ENCODE measurements around the gene YDJC. TPM values are rescaled to one million over a fixed set of nuclear protein-coding genes. Genes with fewer than 3 reads are reported as not detected.

YDJC gene
- total and polyA plus RNA-seq, 2 of the 4 experiments (the other 2 are of a cell fraction), result 8.1 to 23.6 TPM

DNA sequence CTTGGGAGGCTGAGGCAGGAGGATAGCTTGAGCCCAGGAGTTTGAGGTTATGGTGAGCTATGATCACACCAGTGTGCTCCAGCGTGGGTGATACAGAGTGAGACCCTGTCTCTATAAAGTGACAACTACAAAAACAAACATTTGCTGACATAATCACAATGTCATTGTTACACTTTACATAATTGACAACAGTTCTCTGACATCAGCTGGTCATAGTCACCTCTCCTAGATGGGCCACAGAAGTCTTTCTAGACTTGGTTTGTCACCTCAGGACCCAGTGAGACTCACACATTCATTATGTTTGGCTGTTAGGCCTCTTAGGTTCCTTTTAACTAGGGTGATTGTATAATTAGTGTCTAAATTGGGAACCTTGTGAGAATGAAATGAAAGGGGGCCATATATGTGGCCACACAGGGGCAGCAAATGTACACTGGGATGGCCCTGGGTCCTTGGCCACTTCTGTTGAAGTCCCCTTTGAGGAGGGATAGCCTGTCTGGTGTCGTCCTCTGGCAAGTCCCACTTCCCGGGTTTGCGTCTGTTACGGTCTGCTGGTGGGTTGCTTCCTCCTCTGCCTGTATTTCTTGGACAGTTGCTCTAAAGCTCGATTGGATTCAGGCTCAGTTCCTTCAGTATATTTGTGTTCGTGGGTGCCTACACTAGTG is 30.2 kb upstream of the YDJC start:
- Histone ChIP-seq H3K4me3 (ENCODE audit: insufficient read depth, low read depth, low read length) (no peak overlapping the region), H3K4me1 (ENCODE audit: control insufficient read depth, insufficient read depth, low read length) (no peaks in the 10 kb centered on the region; the same call in 1 of the 2 replicates), H3K14ac (replicated peaks; ENCODE audit: low read depth, low read length) (no peak overlapping the region), H4K5ac (ENCODE audit: low read depth, low read length) (no peak overlapping the region), H4K91ac (ENCODE audit: insufficient read depth, low read depth, low read length) (no peak overlapping the region), H4K8ac (ENCODE audit: low read depth in 2 of 2, low read length in 2 of 2) (no peak overlapping the region), H3K56ac (ENCODE audit: extremely low read depth, insufficient read depth, low read length) (no peak overlapping the region), H2BK20ac (ENCODE audit: low read depth, low read length) (no peak overlapping the region), H2BK120ac (ENCODE audit: low read depth, low read length) (no peak overlapping the region), H3K9me1 (ENCODE audit: insufficient read depth, low read length) (peaks cover 6% of the 10 kb centered on the region), H3K4me2 (ENCODE audit: low read depth, low read length) (no peak overlapping the region), H2BK15ac (ENCODE audit: low read depth, low read length) (no peak overlapping the region), H3K18ac (ENCODE audit: low read depth, low read length) (no peak overlapping the region), H3K23ac (ENCODE audit: low read depth, low read length) (no peak overlapping the region), H3K9me3 (ENCODE audit: control insufficient read depth, insufficient read depth, low read length) (no peaks in the 10 kb centered on the region), H3K79me1 (ENCODE audit: low read depth in 1 of 2, low read length in 2 of 2) (peaks cover 0 to 3% of the 10 kb centered on the region in 2 experiments; a peak in 1 of 4 replicates), H2AK5ac (ENCODE audit: low read depth, low read length) (no peak overlapping the region), H3K4ac (ENCODE audit: low read depth, low read length) (no peak overlapping the region), H2AK9ac (replicated peaks; ENCODE audit: low read depth, low read length, poor library complexity) (no peak overlapping the region), H2BK5ac (ENCODE audit: low read depth, low read length, poor library complexity, severe bottlenecking) (no peak overlapping the region), H3K36me3 (ENCODE audit: control insufficient read depth, insufficient read depth, low read length) (no peaks in the 10 kb centered on the region), H3K27me3 (ENCODE audit: control insufficient read depth, insufficient read depth, low read length) (peaks cover 4% of the 10 kb centered on the region; the same call in 1 of the 2 replicates), H4K20me1 (ENCODE audit: insufficient read depth, low read length) (no peaks in the 10 kb centered on the region), H3K9ac (ENCODE audit: low read depth, low read length) (no peak overlapping the region), H2AFZ (replicated peaks; ENCODE audit: low read length, poor library complexity) (no peak overlapping the region), H3K27ac (ENCODE audit: insufficient read depth, low read length) (no peak overlapping the region)
- POLR2A ChIA-PET (ENCODE audit: unreplicated experiment), result no interaction called here
- no TSS peak for BruUV-seq (replicated peaks)
- TF ChIP-seq, protein P1, sequence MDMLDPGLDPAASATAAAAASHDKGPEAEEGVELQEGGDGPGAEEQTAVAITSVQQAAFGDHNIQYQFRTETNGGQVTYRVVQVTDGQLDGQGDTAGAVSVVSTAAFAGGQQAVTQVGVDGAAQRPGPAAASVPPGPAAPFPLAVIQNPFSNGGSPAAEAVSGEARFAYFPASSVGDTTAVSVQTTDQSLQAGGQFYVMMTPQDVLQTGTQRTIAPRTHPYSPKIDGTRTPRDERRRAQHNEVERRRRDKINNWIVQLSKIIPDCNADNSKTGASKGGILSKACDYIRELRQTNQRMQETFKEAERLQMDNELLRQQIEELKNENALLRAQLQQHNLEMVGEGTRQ (IDR thresholded peaks at IDR 0.05; ENCODE audit: low read depth, low read length), result no peak
- no peak for TF ChIP-seq RCOR1 (IDR thresholded peaks at IDR 0.05; ENCODE audit: insufficient replicate concordance, low read length)
- no peak for TF ChIP-seq RAD21 (IDR thresholded peaks at IDR 0.05; ENCODE audit: low read length)
- TF ChIP-seq MAFK (IDR thresholded peaks at IDR 0.05; ENCODE audit: low read depth, low read length), result peak; percentile 66
- TF ChIP-seq, protein P2, sequence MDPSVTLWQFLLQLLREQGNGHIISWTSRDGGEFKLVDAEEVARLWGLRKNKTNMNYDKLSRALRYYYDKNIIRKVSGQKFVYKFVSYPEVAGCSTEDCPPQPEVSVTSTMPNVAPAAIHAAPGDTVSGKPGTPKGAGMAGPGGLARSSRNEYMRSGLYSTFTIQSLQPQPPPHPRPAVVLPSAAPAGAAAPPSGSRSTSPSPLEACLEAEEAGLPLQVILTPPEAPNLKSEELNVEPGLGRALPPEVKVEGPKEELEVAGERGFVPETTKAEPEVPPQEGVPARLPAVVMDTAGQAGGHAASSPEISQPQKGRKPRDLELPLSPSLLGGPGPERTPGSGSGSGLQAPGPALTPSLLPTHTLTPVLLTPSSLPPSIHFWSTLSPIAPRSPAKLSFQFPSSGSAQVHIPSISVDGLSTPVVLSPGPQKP (IDR thresholded peaks at IDR 0.05; ENCODE audit: borderline replicate concordance, low read depth, low read length), result no peak
- no peak for TF ChIP-seq FOS (IDR thresholded peaks at IDR 0.05; ENCODE audit: low read depth, low read length)
- no peak for TF ChIP-seq MXI1 (IDR thresholded peaks at IDR 0.05; ENCODE audit: borderline replicate concordance, low read depth, low read length)
- TF ChIP-seq RFX5 (IDR thresholded peaks at IDR 0.05; ENCODE audit: low read depth, low read length), result no peak
- intact Hi-C loops (cut with micrococcal nuclease), result no loop called here
- CTCF ChIA-PET, result no interaction called here
- no peak for ATAC-seq (ENCODE audit: low read depth)
- dilution Hi-C loops (cut with HindIII; ENCODE audit: low sequenced_read_pairs, unreplicated experiment), result no loop called here
- 72% methylated on average over 3 of the region's 7 CpGs; no CpG with 5 or more reads in 1 of the 2 experiments for WGBS, 2 experiments (ENCODE audit: extremely low coverage in 2 of 2, insufficient read length in 1 of 2)
- in situ Hi-C loops (cut with MboI; ENCODE audit: low sequenced_read_pairs), result no loop called here
- no peak for DNase-seq

Measured in IMR-90 (cell line).